ENCODE results near the gene CLSTN2. TPM values are rescaled to one million over a fixed set of nuclear protein-coding genes. Genes with fewer than 3 reads are reported as not detected.

The CLSTN2 gene
- total and polyA plus RNA-seq, 12 donors: 0.67 to 17.8 (median 5.3) TPM

- TF ChIP-seq CTCF (IDR thresholded peaks at IDR 0.05) (no peak), POLR2A (IDR thresholded peaks at IDR 0.05) (no peak)
- DNase-seq: no peak
- no peaks in the 10 kb centered on the region for H3K4me1 ChIP-seq (replicated peaks in 1 of 2)
- H3K4me3 ChIP-seq: no peak overlapping the region
- no peak overlapping the region for H3K27ac ChIP-seq
- 45 to 88% (median 52%) methylated on average over 1 to 2 of the region's 2 CpGs for WGBS, 4 donors
- H3K9me3 ChIP-seq (replicated peaks in 1 of 3): no peaks in the 10 kb centered on the region
- intact Hi-C loops (cut with DNase I): no loop called here
- H3K36me3 ChIP-seq (replicated peaks in 1 of 2): no peaks in the 10 kb centered on the region
- H3K27me3 ChIP-seq: no peaks in the 10 kb centered on the region
Measured at GRCh38 chr3:140319739-140320138, 384.8 kb downstream of the CLSTN2 start.

- H3K4me1 ChIP-seq (replicated peaks in 1 of 2): no peaks in the 10 kb centered on the region
- H3K36me3 ChIP-seq (replicated peaks in 1 of 2): no peaks in the 10 kb centered on the region
- H3K27ac ChIP-seq: no peak overlapping the region
- H3K9me3 ChIP-seq (replicated peaks in 1 of 3): no peaks in the 10 kb centered on the region
- DNase-seq: no peak
- H3K4me3 ChIP-seq: no peak overlapping the region
- intact Hi-C loops (cut with DNase I): no loop called here
- TF ChIP-seq CTCF (IDR thresholded peaks at IDR 0.05) (no peak), POLR2A (IDR thresholded peaks at IDR 0.05) (no peak)
- WGBS, 4 donors: 89 to 100% (median 95%) methylated on average over 1 of the region's 1 CpG
- H3K27me3 ChIP-seq: no peaks in the 10 kb centered on the region
Measured at GRCh38 chr3:140323561-140323960, 388.6 kb downstream of the CLSTN2 start.

- Histone ChIP-seq H3K9me3 (replicated peaks in 1 of 3) (no peaks in the 10 kb centered on the region), H3K27me3 (no peaks in the 10 kb centered on the region), H3K4me1 (replicated peaks in 1 of 2) (no peaks in the 10 kb centered on the region), H3K36me3 (replicated peaks in 1 of 2) (no peaks in the 10 kb centered on the region), H3K27ac (no peak overlapping the region), H3K4me3 (no peak overlapping the region)
- no peak for DNase-seq
- intact Hi-C loops (cut with DNase I): no loop called here
- WGBS, 4 donors: 32 to 51% (median 41%) methylated on average over 2 of the region's 2 CpGs
- TF ChIP-seq POLR2A (IDR thresholded peaks at IDR 0.05) (no peak), CTCF (IDR thresholded peaks at IDR 0.05) (no peak)
Measured at GRCh38 chr3:140332131-140332530, 397.1 kb downstream of the CLSTN2 start.

- TF ChIP-seq POLR2A (IDR thresholded peaks at IDR 0.05) (no peak), CTCF (IDR thresholded peaks at IDR 0.05) (no peak)
- no peaks in the 10 kb centered on the region for H3K9me3 ChIP-seq (replicated peaks in 1 of 3)
Measured at GRCh38 chr3:140334132-140334929, 399.3 kb downstream of the CLSTN2 start.

More at GRCh38 chr3:140334132-140334929, 399.3 kb downstream of the CLSTN2 start:
- H3K36me3 ChIP-seq (replicated peaks in 1 of 2): no peaks in the 10 kb centered on the region
- intact Hi-C loops (cut with DNase I): no loop called here
- H3K4me1 ChIP-seq (replicated peaks in 1 of 2): no peaks in the 10 kb centered on the region
- no peak overlapping the region for H3K4me3 ChIP-seq
- H3K27me3 ChIP-seq: no peaks in the 10 kb centered on the region
- H3K27ac ChIP-seq: no peak overlapping the region
- WGBS, 4 donors: 79 to 92% (median 81%) methylated on average over 5 of the region's 5 CpGs
- DNase-seq: no peak
